ENCODE results near the gene SHROOM2.
"Not testable (repeated sequence)": the region's sequence is repeated elsewhere in the genome, so short reads cannot be mapped to it uniquely, and the experiment has no call there.

Gene SHROOM2

DNA sequence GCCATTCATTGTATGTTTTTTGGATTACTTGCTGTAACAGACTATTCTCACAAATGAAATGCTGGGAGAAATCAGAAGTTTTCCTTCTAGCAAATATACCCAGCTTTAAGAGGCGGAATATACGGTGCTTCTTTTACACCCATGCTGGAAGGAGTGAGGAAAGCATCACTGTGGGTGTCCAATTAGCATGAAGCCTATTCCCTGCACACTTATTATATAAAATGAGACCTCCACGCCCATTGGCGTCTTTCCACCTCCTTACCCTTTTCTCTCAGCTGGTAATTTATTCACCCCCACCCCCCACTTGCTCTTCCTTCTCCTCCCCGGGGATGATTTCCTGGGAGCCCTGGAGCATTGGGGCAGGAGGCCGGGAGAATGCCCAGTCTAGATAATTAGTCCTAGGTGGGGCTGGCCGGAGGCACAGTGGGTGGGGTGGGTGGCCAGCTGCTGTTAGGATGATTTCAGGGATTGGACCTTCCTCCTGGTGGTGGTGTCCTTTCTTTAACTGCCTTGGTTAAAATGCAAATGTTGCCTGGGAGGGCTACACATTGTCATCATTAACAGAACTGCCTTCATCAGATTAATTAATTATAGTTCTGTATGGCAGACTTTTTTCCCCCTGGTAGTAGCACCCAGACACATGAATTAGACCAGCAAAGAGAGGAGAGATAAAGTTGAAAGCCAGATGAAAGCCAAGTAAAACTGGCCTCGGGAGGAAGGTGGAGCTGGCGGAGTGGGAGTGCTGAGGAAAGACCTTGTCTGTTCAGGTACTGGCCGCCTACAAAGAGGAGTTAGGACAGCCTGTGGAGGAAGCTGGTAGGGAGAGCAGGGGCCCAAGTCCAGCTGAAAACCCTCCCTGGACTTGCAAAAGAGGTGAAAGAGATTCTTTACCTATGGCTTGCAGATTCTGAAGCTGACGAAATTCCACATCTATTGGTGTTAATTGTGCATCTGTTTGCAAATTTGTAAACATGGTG is 11.4 kb downstream of the SHROOM2 start:
- FAIRE-seq, result no peak
- TF ChIP-seq POU2F2 (IDR thresholded peaks at IDR 0.05; ENCODE audit: low read depth, low read length) (no peak), TAF1 (IDR thresholded peaks at IDR 0.05; ENCODE audit: low read depth, low read length) (no peak), PAX5 (IDR thresholded peaks at IDR 0.05; ENCODE audit: insufficient read depth, low read length, severe bottlenecking) (no peak), SPI1 (IDR thresholded peaks at IDR 0.05; ENCODE audit: low read depth, low read length) (no peak), POLR2AphosphoS5 (IDR thresholded peaks at IDR 0.05; ENCODE audit: low read depth, low read length) (no peak), POLR2A (IDR thresholded peaks at IDR 0.05; ENCODE audit: low read depth, low read length) (no peak)
- no peak for DNase-seq (ENCODE audit: insufficient read length, low spot score)

DNA sequence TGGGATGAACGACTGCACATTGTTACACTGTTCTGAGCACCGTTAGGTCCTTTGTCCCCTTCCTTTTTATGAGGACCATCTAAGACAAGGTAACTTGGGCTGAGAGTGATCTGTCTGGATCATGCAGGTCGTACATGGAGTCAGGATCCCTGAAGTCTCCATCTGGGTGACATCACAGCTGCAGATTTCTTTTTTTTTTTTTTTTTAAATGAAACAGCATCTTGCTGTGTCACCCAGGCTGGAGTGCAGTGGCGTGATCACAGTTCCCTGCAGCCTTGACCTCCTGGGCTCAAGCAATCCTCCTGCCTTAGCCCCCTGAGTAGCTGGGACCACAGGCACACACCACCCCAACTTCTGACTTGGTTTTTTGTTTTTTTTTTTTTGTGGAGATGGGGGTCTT is 16.5 kb downstream of the SHROOM2 start:
- no peak for FAIRE-seq
- no peak for TF ChIP-seq POLR2A (IDR thresholded peaks at IDR 0.05; ENCODE audit: low read depth, low read length)
- no peak for TF ChIP-seq POU2F2 (IDR thresholded peaks at IDR 0.05; ENCODE audit: low read depth, low read length)
- no peak for TF ChIP-seq POLR2AphosphoS5 (IDR thresholded peaks at IDR 0.05; ENCODE audit: low read depth, low read length)
- no peak for TF ChIP-seq PAX5 (IDR thresholded peaks at IDR 0.05; ENCODE audit: insufficient read depth, low read length, severe bottlenecking)
- no peak for TF ChIP-seq TAF1 (IDR thresholded peaks at IDR 0.05; ENCODE audit: low read depth, low read length)
- TF ChIP-seq SPI1 (IDR thresholded peaks at IDR 0.05; ENCODE audit: low read depth, low read length), result no peak

DNA sequence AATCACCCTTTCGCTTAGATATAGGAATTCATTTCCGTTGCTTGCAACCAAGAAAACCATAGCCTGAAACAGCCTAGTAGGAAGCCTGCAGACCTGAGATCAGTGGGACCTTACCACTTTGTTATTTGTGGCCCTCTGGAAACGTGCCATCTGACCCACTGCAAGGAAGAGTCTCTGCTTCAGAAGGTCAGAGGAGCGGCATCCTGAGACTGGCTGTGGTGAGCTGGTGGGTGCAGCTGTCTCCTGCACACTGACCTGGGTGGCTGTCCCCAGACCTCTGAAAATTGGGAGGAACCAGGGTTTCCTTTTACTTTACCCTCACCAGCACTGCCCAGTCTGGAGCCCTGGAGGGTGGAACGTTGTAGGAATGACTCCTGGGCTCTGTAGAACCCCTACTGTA is 18.2 kb downstream of the SHROOM2 start:
- no peak for TF ChIP-seq POLR2A (IDR thresholded peaks at IDR 0.05; ENCODE audit: low read depth, low read length)
- no peak for TF ChIP-seq POLR2AphosphoS5 (IDR thresholded peaks at IDR 0.05; ENCODE audit: low read depth, low read length)
- TF ChIP-seq SPI1 (IDR thresholded peaks at IDR 0.05; ENCODE audit: low read depth, low read length), result no peak
- no peak for TF ChIP-seq TAF1 (IDR thresholded peaks at IDR 0.05; ENCODE audit: low read depth, low read length)
- TF ChIP-seq POU2F2 (IDR thresholded peaks at IDR 0.05; ENCODE audit: low read depth, low read length), result no peak
- TF ChIP-seq PAX5 (IDR thresholded peaks at IDR 0.05; ENCODE audit: insufficient read depth, low read length, severe bottlenecking), result no peak
- FAIRE-seq (no peak), DNase-seq (ENCODE audit: insufficient read length, low spot score) (no peak)

More for the DNA sequence above, 16.5 kb downstream of the SHROOM2 start:
- no peak for DNase-seq (ENCODE audit: insufficient read length, low spot score)

DNA sequence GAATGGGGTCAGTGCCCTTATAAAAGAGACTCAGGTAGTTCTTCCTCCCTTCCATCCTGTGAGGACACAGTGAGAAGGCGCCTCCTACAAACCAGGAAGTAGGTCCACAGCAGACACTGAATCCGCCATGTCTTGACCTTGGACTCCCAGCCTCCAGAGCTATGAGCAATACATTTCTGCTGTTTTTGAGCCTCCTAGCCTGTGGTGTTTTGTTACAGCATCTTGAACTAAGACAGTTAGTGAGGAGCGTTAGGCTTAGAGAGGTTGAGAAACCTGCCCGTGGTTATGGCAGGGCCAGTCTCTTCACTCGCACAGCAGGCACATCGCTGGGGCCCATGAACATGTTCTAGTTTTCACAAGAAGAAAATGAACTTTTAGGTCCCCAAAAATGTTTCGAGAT is 19.7 kb downstream of the SHROOM2 start:
- no peak for TF ChIP-seq POLR2A (IDR thresholded peaks at IDR 0.05; ENCODE audit: low read depth, low read length)
- TF ChIP-seq PAX5 (IDR thresholded peaks at IDR 0.05; ENCODE audit: insufficient read depth, low read length, severe bottlenecking), result no peak
- no peak for TF ChIP-seq SPI1 (IDR thresholded peaks at IDR 0.05; ENCODE audit: low read depth, low read length)
- TF ChIP-seq POLR2AphosphoS5 (IDR thresholded peaks at IDR 0.05; ENCODE audit: low read depth, low read length), result no peak
- TF ChIP-seq POU2F2 (IDR thresholded peaks at IDR 0.05; ENCODE audit: low read depth, low read length), result no peak
- no peak for TF ChIP-seq TAF1 (IDR thresholded peaks at IDR 0.05; ENCODE audit: low read depth, low read length)
- no peak for DNase-seq (ENCODE audit: insufficient read length, low spot score)
- FAIRE-seq, result no peak

DNA sequence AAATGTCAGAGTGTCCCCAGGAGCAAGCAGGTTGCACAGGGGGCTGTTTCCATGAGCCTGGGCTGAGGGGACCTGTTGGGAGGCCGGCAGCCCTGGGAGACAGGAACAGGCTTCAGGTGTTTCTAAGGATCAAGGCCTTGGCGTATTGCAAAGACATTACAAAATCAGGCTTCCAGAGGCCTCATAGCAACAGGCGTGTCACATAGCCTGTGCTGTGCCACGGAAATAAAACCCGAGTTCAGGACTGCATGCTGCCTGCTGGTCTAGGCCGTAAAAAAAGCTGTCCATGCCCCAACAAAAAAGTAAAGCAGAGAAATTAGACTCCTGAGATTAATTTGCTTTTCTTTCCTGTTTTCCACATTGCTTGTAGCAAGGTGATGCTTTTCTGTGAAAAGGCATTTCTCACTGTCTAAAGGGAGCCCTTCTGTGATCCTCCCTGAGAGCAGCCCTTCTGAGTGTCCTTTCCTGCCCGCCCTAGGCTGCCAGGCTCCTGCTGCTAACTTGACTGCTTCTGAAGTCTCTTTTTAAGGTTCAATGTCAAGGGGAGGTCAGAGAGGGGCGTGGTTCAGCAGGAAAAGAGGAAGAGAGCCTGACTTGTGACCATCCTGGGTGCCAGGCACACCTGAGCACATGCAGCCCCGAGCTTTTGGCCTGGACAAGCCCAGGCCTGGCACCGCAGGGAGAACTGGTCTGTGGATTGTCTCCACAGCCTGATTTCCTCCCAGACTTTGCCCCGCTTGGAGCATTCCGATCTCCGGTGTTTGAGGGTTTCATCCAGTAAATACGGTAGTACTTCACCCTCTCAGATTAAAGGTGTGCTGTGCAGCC is 21.3 kb downstream of the SHROOM2 start:
- DNase-seq (ENCODE audit: insufficient read length, low spot score) (no peak), FAIRE-seq (no peak)
- TF ChIP-seq POLR2A (IDR thresholded peaks at IDR 0.05; ENCODE audit: low read depth, low read length) (no peak), TAF1 (IDR thresholded peaks at IDR 0.05; ENCODE audit: low read depth, low read length) (no peak), SPI1 (IDR thresholded peaks at IDR 0.05; ENCODE audit: low read depth, low read length) (no peak), POLR2AphosphoS5 (IDR thresholded peaks at IDR 0.05; ENCODE audit: low read depth, low read length) (no peak), POU2F2 (IDR thresholded peaks at IDR 0.05; ENCODE audit: low read depth, low read length) (no peak), PAX5 (IDR thresholded peaks at IDR 0.05; ENCODE audit: insufficient read depth, low read length, severe bottlenecking) (no peak)

DNA sequence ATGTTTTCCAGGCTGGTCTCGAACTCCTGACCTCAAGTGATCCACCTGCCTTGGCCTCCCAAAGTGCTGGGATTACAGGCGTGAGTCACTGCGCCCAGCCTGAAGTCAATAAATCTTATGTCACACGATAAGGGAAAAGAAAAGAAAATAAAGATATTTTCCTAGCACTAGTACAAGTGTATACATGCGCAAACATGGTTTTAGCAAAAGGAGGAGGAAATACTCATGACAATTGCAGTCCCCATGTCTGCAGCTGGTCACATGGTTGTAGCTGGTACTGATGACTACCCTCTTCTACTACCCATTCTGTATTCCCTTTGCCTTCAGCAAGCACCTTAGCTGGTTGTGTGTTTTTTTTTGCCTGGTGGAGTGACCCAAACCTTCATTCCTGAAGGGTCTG is 23.6 kb downstream of the SHROOM2 start:
- not testable (repeated sequence) for DNase-seq (ENCODE audit: insufficient read length, low spot score); FAIRE-seq

DNA sequence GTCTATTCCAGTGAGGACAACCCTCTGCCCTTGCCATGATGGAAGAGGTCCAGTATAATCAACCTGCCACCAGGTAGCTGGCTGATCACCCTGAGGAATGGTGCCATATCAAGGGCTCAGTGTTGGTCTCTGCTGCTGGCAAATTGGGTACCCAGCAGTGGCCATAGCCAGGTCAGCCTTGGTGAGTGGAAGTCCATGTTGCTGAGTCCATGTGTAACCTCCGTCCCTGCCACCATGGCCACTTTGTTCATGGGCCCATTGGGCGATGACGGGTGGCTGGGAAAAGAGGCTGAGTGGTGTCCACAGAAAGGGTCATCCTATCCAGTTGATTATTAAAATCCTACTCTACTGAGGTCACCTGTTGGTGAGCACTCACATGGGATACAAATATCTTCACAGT is 24.9 kb downstream of the SHROOM2 start:
- DNase-seq (ENCODE audit: insufficient read length, low spot score); FAIRE-seq: not testable (repeated sequence)

DNA sequence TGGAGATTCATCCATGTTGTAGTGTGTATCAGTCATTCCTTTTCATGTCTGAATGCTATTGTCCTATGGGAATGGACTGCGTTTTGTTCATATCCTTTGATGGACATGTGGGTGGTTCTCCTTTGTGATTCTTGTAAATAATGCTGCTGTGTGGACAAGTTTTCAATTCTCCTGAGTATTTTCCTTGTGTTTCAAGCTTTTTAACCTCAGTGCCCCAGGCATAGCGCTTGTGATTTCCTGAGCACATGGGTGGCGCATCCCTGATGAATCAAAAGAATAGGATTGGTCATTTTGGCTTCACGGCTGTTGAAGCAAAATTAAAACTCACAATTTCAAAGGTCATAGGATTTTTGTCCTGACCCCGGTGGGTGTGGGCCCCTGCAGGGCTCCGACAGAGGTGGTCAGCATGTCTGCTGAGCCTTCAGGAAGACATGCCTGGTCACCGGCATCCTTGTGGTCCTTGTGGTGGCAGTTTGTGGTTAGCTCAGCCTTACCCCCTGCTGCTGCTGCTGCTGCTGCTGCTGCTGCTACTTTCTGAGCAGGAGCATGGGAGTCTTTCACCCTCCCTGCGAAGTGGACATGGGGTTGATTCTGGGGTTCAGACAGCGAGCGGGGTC is 30.0 kb downstream of the SHROOM2 start:
- DNase-seq (ENCODE audit: insufficient read length, low spot score), result no peak
- FAIRE-seq, result no peak
- TF ChIP-seq SPI1 (IDR thresholded peaks at IDR 0.05; ENCODE audit: low read depth, low read length), result no peak
- TF ChIP-seq TAF1 (IDR thresholded peaks at IDR 0.05; ENCODE audit: low read depth, low read length), result no peak
- no peak for TF ChIP-seq POLR2AphosphoS5 (IDR thresholded peaks at IDR 0.05; ENCODE audit: low read depth, low read length)
- TF ChIP-seq POLR2A (IDR thresholded peaks at IDR 0.05; ENCODE audit: low read depth, low read length), result no peak
- TF ChIP-seq PAX5 (IDR thresholded peaks at IDR 0.05; ENCODE audit: insufficient read depth, low read length, severe bottlenecking), result no peak
- TF ChIP-seq POU2F2 (IDR thresholded peaks at IDR 0.05; ENCODE audit: low read depth, low read length), result no peak

DNA sequence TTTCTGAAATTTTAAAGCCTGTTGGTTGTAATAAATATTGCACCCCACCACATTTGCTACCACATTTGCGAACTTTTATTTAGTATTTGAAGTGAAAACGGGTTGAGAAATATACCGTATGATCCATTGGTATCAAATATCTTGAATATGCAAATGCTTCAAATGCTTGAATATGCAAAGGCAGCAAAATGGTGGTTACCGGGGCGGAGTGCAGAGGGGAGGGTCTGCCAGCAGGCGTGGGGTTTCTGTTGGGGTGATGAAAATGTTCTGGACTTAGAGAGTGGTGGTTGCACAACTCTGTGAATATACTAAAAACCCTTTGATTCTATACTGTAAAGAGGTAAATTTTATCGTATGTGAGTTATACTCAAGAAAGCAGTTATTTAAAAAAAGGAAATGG is 35.3 kb downstream of the SHROOM2 start:
- FAIRE-seq, result no peak
- TF ChIP-seq TAF1 (IDR thresholded peaks at IDR 0.05; ENCODE audit: low read depth, low read length) (no peak), POLR2A (IDR thresholded peaks at IDR 0.05; ENCODE audit: low read depth, low read length) (no peak), PAX5 (IDR thresholded peaks at IDR 0.05; ENCODE audit: insufficient read depth, low read length, severe bottlenecking) (no peak), POU2F2 (IDR thresholded peaks at IDR 0.05; ENCODE audit: low read depth, low read length) (no peak), POLR2AphosphoS5 (IDR thresholded peaks at IDR 0.05; ENCODE audit: low read depth, low read length) (no peak)
- no peak for DNase-seq (ENCODE audit: insufficient read length, low spot score)
